Measurements from ENCODE around the gene EDIL3. TPM values are rescaled to one million over a fixed set of nuclear protein-coding genes. Genes with fewer than 3 reads are reported as not detected.

Gene EDIL3
- total RNA-seq, 1 experiment from 2014 or later, result 17.6 TPM

DNA sequence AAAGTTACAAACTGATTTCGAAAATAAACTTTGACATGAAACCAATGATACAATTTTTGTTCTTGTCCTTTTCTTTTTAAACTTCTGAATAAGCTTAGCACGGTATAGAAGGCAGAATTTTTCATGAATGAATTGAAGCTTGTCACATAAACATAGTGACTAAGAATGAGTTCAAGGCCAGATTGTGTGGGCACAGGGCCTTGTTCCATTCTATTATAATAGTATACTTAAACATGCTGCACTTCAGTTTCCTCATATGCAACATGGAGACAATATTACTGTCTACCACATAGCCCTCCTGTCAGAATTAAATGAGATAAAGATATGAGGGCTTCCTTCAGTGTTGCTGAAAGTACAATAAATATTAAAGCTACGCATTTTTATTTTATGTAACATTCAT is 459.8 kb downstream of the EDIL3 start:
- CTCF ChIA-PET, result no interaction called here
- BruUV-seq (replicated peaks), result no TSS peak
- in situ Hi-C loops (cut with HindIII; ENCODE audit: low pct_unique_long_range_greater_than_20kb, low sequenced_read_pairs), result no loop called here

GRCh38 chr5:83924171-83924570 is 460.5 kb downstream of the EDIL3 start:
- H3K27ac ChIP-seq (ENCODE audit: low read length), result no peak overlapping the region
- H3K36me3 ChIP-seq (ENCODE audit: control insufficient read depth, insufficient read depth, low read length), result no peaks in the 10 kb centered on the region
- TF ChIP-seq TCF7L2 (IDR thresholded peaks at IDR 0.05; ENCODE audit: low read depth, low read length) (no peak), REST (IDR thresholded peaks at IDR 0.05; ENCODE audit: insufficient read depth in 1 of 2, low read depth in 2 of 2, low read length in 1 of 2) (no peak), POLR2AphosphoS5 (IDR thresholded peaks at IDR 0.05; ENCODE audit: low read depth, low read length) (no peak), SIN3A (IDR thresholded peaks at IDR 0.05; ENCODE audit: borderline replicate concordance, insufficient read depth, low read depth, low read length) (no peak)
- TF ChIP-seq, protein P1, sequence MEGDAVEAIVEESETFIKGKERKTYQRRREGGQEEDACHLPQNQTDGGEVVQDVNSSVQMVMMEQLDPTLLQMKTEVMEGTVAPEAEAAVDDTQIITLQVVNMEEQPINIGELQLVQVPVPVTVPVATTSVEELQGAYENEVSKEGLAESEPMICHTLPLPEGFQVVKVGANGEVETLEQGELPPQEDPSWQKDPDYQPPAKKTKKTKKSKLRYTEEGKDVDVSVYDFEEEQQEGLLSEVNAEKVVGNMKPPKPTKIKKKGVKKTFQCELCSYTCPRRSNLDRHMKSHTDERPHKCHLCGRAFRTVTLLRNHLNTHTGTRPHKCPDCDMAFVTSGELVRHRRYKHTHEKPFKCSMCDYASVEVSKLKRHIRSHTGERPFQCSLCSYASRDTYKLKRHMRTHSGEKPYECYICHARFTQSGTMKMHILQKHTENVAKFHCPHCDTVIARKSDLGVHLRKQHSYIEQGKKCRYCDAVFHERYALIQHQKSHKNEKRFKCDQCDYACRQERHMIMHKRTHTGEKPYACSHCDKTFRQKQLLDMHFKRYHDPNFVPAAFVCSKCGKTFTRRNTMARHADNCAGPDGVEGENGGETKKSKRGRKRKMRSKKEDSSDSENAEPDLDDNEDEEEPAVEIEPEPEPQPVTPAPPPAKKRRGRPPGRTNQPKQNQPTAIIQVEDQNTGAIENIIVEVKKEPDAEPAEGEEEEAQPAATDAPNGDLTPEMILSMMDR (IDR thresholded peaks at IDR 0.05), result no peak
- H3K9me3 ChIP-seq (ENCODE audit: control insufficient read depth, insufficient read depth, low read depth, low read length), result no peaks in the 10 kb centered on the region
- H3K4me3 ChIP-seq (ENCODE audit: low read depth in 2 of 2, low read length in 2 of 2), result no peak overlapping the region
- intact Hi-C loops (cut with micrococcal nuclease; ENCODE audit: unreplicated experiment) (no loop called here), in situ Hi-C loops (cut with HindIII; ENCODE audit: low pct_unique_long_range_greater_than_20kb, low sequenced_read_pairs) (no loop called here)
- BruUV-seq (replicated peaks), result no TSS peak
- DNase-seq (ENCODE audit: low read depth, low spot score) (no peak), ATAC-seq (no peak)
- POLR2A ChIA-PET, result no interaction called here
- H3K27me3 ChIP-seq (ENCODE audit: control insufficient read depth, insufficient read depth, low read length), result no peaks in the 10 kb centered on the region
- CTCF ChIA-PET, result no interaction called here
- no peaks in the 10 kb centered on the region for H3K4me1 ChIP-seq (ENCODE audit: control insufficient read depth, insufficient read depth, low read length)

More for the DNA sequence above, 459.8 kb downstream of the EDIL3 start:
- intact Hi-C loops (cut with micrococcal nuclease; ENCODE audit: unreplicated experiment), result no loop called here
- H3K4me3 ChIP-seq (ENCODE audit: low read depth in 2 of 2, low read length in 2 of 2), result no peak overlapping the region
- H3K4me1 ChIP-seq (ENCODE audit: control insufficient read depth, insufficient read depth, low read length), result no peaks in the 10 kb centered on the region
- no peak for ATAC-seq
- POLR2A ChIA-PET, result no interaction called here
- H3K36me3 ChIP-seq (ENCODE audit: control insufficient read depth, insufficient read depth, low read length), result no peaks in the 10 kb centered on the region
- no peak overlapping the region for H3K27ac ChIP-seq (ENCODE audit: low read length)
- no peaks in the 10 kb centered on the region for H3K9me3 ChIP-seq (ENCODE audit: control insufficient read depth, insufficient read depth, low read depth, low read length)
- no peak for DNase-seq (ENCODE audit: low read depth, low spot score)
- no peaks in the 10 kb centered on the region for H3K27me3 ChIP-seq (ENCODE audit: control insufficient read depth, insufficient read depth, low read length)
- TF ChIP-seq SIN3A (IDR thresholded peaks at IDR 0.05; ENCODE audit: borderline replicate concordance, insufficient read depth, low read depth, low read length) (no peak), REST (IDR thresholded peaks at IDR 0.05; ENCODE audit: insufficient read depth in 1 of 2, low read depth in 2 of 2, low read length in 1 of 2) (no peak), TCF7L2 (IDR thresholded peaks at IDR 0.05; ENCODE audit: low read depth, low read length) (no peak), POLR2AphosphoS5 (IDR thresholded peaks at IDR 0.05; ENCODE audit: low read depth, low read length) (no peak)
- TF ChIP-seq, protein P1 (IDR thresholded peaks at IDR 0.05), result no peak
